Natural killer cell (primary cell): ENCODE results near the gene ITPKB. TPM values are rescaled to one million over a fixed set of nuclear protein-coding genes. Genes with fewer than 3 reads are reported as not detected.

Experiments
- ATAC-seq, 3 donors: fragments of 150-1000 bp in 2 of 3; fragments of 200-7000 bp in 1 of 3; cut with Tn5 transposase; 1 replicate in 1 of 3; 2 replicates in 2 of 3; pipeline ENCODE4 v1.10.0; 2021; ENCODE audit warnings: mild to moderate bottlenecking in 2 of 3, moderate library complexity in 2 of 3
- DNase-seq, 2 donors: peaks; one replicate each; pipeline versions ENCODE4 v3.0.0 to v3.0.0-alpha.2; 2013 to 2021; ENCODE audit warnings: mixed read lengths in 1 of 2
- H3K27ac ChIP-seq: one replicate; pipeline ENCODE4 v1.5.1; 2013; ENCODE audit warnings: mild to moderate bottlenecking, low read length
- H3K27me3 ChIP-seq: one replicate; pipeline ENCODE4 v1.6.1; 2013; ENCODE audit warnings: low read length; ENCODE audit not compliant: control insufficient read depth, insufficient read depth
- H3K36me3 ChIP-seq: one replicate; pipeline ENCODE4 v1.6.1; 2013; ENCODE audit warnings: low read length; ENCODE audit not compliant: control insufficient read depth, insufficient read depth
- H3K4me1 ChIP-seq: one replicate; pipeline ENCODE4 v1.6.1; 2013; ENCODE audit warnings: low read length; ENCODE audit not compliant: control insufficient read depth, insufficient read depth
- H3K4me3 ChIP-seq: one replicate; pipeline ENCODE4 v1.5.1; 2013; ENCODE audit warnings: low read length
- H3K9me3 ChIP-seq: one replicate; pipeline ENCODE4 v1.6.1; 2013; ENCODE audit warnings: low read length; ENCODE audit not compliant: control insufficient read depth, insufficient read depth
- H3K27ac Mint-ChIP-seq, 2 donors: one replicate each; pipeline ENCODE4 v1.8.0; 2022; ENCODE audit warnings: mild to moderate bottlenecking in 2 of 2, mixed read lengths in 2 of 2, moderate library complexity in 1 of 2
- H3K27me3 Mint-ChIP-seq, 2 donors: one replicate each; pipeline ENCODE4 v1.8.0; 2022; ENCODE audit warnings: low read depth in 2 of 2, mixed read lengths in 2 of 2
- H3K36me3 Mint-ChIP-seq: one replicate; pipeline ENCODE4 v1.8.0; 2022; ENCODE audit warnings: mixed read lengths
- H3K4me1 Mint-ChIP-seq, 2 donors: one replicate each; pipeline ENCODE4 v1.8.0; 2022; ENCODE audit warnings: mixed read lengths in 2 of 2
- H3K4me3 Mint-ChIP-seq: one replicate; pipeline ENCODE4 v1.8.0; 2022; ENCODE audit warnings: mild to moderate bottlenecking, moderate library complexity, mixed read lengths
- H3K9me3 Mint-ChIP-seq, 2 donors: one replicate each; pipeline ENCODE4 v1.8.0; 2022; ENCODE audit warnings: mixed read lengths in 2 of 2
- WGBS: methylation state at CpG from one replicate; pipeline ENCODE4 v1.1.7; 2013; ENCODE audit warnings: missing lambda C conversion rate; ENCODE audit not compliant: insufficient coverage; 5-methylcytosine and 5-hydroxymethylcytosine counted together
- intact Hi-C: fragments of 100-400 bp; cut with micrococcal nuclease; formaldehyde crosslinking; loops from one replicate; pipeline ENCODE4 v1.14.2; 2022
- total RNA-seq, 4 donors: library from RNA; stranded (reverse); fragments of 120-200 nt in 1 of 4; gene quantifications; one replicate each; pipeline versions ENCODE4 v1.2.3 to v1.2.4, GENCODE V29; 2013 to 2022
- TF ChIP-seq, protein P1 (sequence below): fragments of 200-600 bp; IDR thresholded peaks from one replicate; pipeline ENCODE4 v1.8.0; 2022; ENCODE audit warnings: antibody characterized with exemption

The ITPKB gene
- total RNA-seq, 3 donors from 2014 or later (not counting 1 experiment from before 2014, with no cell fraction given) = 92.2 to 133 (median 99.0) TPM

GRCh38 chr1:226603858-226604559, 135.1 kb downstream of the ITPKB start:
- H3K27me3 ChIP-seq = no peaks in the 10 kb centered on the region
- no peaks in the 10 kb centered on the region for H3K36me3 ChIP-seq
- H3K27ac ChIP-seq = no peak overlapping the region
- Mint-ChIP-seq H3K36me3 (no peaks in the 10 kb centered on the region), H3K4me1 (no peaks in the 10 kb centered on the region), H3K27me3 (peaks cover 0 to 4% of the 10 kb centered on the region in 2 donors), H3K4me3 (no peak overlapping the region), H3K9me3 (no peaks in the 10 kb centered on the region), H3K27ac (no peak overlapping the region)
- H3K4me3 ChIP-seq = no peak overlapping the region
- TF ChIP-seq, protein P1, sequence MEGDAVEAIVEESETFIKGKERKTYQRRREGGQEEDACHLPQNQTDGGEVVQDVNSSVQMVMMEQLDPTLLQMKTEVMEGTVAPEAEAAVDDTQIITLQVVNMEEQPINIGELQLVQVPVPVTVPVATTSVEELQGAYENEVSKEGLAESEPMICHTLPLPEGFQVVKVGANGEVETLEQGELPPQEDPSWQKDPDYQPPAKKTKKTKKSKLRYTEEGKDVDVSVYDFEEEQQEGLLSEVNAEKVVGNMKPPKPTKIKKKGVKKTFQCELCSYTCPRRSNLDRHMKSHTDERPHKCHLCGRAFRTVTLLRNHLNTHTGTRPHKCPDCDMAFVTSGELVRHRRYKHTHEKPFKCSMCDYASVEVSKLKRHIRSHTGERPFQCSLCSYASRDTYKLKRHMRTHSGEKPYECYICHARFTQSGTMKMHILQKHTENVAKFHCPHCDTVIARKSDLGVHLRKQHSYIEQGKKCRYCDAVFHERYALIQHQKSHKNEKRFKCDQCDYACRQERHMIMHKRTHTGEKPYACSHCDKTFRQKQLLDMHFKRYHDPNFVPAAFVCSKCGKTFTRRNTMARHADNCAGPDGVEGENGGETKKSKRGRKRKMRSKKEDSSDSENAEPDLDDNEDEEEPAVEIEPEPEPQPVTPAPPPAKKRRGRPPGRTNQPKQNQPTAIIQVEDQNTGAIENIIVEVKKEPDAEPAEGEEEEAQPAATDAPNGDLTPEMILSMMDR = no peak
- H3K4me1 ChIP-seq = peaks cover 2% of the 10 kb centered on the region
- WGBS = 83% methylated on average over 19 of the region's 19 CpGs
- intact Hi-C loops = no loop called here
- DNase-seq (no peak), ATAC-seq (no peak)
- no peaks in the 10 kb centered on the region for H3K9me3 ChIP-seq

GRCh38 chr1:226603022-226603857, 135.8 kb downstream of the ITPKB start:
- Histone ChIP-seq H3K4me3 (no peak overlapping the region), H3K36me3 (no peaks in the 10 kb centered on the region), H3K4me1 (no peaks in the 10 kb centered on the region), H3K9me3 (no peaks in the 10 kb centered on the region), H3K27ac (no peak overlapping the region), H3K27me3 (no peaks in the 10 kb centered on the region)
- DNase-seq (no peak), ATAC-seq (no peak)
- Mint-ChIP-seq H3K4me3 (no peak overlapping the region), H3K27ac (no peak overlapping the region), H3K4me1 (no peaks in the 10 kb centered on the region), H3K9me3 (no peaks in the 10 kb centered on the region), H3K36me3 (no peaks in the 10 kb centered on the region), H3K27me3 (peaks cover 0 to 7% of the 10 kb centered on the region in 2 donors)
- intact Hi-C loops = no loop called here
- TF ChIP-seq, protein P1 = no peak
- 86% methylated on average over 8 of the region's 8 CpGs for whole genome bisulfite sequencing

- Histone ChIP-seq H3K4me3 (no peak overlapping the region), H3K36me3 (no peaks in the 10 kb centered on the region), H3K27me3 (no peaks in the 10 kb centered on the region), H3K4me1 (no peaks in the 10 kb centered on the region), H3K27ac (no peak overlapping the region), H3K9me3 (no peaks in the 10 kb centered on the region)
- intact Hi-C loops = no loop called here
- 87% methylated on average over 24 of the region's 24 CpGs for WGBS
- no peak overlapping the region for H3K4me3 Mint-ChIP-seq
- H3K27me3 Mint-ChIP-seq = peaks cover 0 to 7% of the 10 kb centered on the region in 2 donors
- peaks cover 0 to 3% of the 10 kb centered on the region in 2 donors for H3K4me1 Mint-ChIP-seq
- H3K36me3 Mint-ChIP-seq = no peaks in the 10 kb centered on the region
- DNase-seq (no peak), ATAC-seq (no peak)
- H3K27ac Mint-ChIP-seq = no peak overlapping the region
- no peaks in the 10 kb centered on the region for H3K9me3 Mint-ChIP-seq
- TF ChIP-seq, protein P1 = no peak
Measured at GRCh38 chr1:226602186-226603021, 136.7 kb downstream of the ITPKB start.
